ENCODE measurements around the gene EXOSC6.
"Not testable (repeated sequence)": the region's sequence is repeated elsewhere in the genome, so short reads cannot be mapped to it uniquely, and the experiment has no call there.

The EXOSC6 gene

DNA sequence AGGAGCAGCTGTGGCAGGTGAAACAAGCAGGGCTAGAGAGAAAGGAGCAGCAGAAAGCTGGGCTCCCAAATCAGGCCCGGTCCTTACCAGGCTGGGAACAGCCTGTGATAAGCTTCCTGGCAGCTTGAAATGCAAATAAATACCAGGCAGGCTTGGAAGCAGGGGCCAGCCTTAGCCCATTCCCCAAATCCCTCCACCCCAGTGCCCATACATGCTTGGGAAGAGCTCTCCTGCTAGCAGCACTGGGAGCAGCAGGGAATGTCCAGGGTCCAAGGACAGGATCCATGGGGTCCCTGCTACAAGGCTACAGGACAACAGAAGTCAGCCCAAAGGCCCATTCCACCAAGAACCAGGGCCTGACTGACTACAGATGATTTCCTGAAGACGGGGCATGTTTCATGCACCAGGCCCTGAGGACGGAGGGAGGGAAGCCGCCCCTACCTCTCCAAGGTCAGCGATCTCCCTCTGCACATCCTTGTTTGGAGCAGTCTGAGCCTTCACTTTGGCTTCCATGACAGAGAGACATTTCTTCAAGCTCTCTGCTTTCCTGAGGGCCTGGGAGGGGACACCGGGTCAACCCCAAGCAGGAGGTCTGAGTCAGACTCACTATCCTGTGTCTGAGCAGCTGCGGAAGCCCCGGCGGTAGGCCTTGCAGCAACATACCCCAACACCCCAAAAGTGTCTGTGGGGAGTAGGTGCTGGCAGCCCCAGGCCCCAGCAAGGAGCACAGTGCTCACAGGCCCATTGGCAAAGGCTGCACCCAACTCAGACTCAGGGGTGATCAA is 2.6 kb upstream of the EXOSC6 start:
- DNase-seq = no peak

DNA sequence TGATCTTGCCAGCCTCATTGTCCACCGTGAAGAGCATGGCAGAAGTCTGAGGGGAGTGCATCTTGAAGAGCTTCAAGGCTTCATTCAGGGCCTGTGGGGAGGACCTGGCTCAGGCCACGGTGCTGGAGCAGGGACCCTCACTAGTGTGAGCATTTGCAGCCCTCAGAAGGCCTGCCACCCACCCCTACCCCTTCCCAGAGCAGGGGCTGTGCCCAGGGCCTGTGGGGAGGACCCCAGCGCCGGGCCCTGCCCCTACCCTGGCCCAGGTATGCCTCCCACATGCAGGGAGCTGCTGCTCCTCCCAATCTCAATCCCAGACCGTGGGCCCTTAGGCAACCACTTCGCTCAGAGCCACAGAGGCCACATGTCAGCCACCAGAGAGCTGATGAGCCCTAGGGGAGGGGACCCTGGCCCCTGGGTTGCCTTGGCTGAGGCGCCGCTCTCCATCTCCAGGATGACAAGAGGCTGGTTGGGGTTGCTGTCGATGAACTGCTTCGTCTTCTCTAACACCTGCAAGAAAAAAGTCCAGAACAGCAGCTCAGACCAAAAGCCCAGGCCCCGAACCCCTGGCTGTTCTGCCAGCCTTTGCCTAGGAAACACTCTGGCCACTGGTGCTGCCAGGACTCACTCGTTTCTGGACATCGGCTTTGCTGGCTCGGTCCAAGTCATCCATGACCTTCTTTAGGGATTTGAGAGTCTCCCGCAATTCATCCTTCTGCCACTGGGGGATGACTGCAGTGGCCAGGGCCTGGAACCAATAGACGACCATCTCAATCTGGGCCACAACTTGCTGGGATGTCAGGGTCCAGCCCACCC is 1.8 kb upstream of the EXOSC6 start:
- DNase-seq = peak; percentile 9

DNA sequence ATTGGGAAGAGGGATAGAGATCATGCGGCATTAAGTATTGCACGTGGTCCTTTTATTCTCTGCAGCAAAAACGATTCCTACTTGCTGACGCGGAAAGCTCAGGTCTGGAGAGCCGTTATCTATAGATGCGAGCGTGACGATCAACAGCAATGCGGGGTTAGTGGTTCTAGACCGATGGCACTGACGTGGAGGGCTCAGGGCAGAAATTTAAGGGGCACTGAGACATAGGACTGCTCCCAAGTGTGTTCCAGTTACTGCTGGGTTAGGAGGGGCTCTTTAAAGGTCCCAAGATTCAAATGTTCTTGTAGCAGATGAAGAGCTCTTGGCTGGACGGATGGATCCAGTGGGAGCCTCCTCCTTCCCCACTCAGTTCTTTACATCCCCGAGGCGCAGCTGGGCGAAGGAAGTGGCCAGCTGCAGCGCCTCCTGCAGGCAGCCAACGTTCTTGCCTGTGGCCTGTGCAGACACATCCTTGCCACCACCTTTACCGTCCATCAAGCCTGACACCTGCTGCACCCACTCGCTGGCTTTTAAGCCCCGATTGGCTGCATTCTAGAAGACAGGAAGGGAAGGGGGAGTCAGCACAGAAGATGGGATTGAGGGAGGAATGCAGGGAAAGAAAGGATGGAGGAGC is 732 bp upstream of the EXOSC6 start:
- no peak for DNase-seq

DNA sequence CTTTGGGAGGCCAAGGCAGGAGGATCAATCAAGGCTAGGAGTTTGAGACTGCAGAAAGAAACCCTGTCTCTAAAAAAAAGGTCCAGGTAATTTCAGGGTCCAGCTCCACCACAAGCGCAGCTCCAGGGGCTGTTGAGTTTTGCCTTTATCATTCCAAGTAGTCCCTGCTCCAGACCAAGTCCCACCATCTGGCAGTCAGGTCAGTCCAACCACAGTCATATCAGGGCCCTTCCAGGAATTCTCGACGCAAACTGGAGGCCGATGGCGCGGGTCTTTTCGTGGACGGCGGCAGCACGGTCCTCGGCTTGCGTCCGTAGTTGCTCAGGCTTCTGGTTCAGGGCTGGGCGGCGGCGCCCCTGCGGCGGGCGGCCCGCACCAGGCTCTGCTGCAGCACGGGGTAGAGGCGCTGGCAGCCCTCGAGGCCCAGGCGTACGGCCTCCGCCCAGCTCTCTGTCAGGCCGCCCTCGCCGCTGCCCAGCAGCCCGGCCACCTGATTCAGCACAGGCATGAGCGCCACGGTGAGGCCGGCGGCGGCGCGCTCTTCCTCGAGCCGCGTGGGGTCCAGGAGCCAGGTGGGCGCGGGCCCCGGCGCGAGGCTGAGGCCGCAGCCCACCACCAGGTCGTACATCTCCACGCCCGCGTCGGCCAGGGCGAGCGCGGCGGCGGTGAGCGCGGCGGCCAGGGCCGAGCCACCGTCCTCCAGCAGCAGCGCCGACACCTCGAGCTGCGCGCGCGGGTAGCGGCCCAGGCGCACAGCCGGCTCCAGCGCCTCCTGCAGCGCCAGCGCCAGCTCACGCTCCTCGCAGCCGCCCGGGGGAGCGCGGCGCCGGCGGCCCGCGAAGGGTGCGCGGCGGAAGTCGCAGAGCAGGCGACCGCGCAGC is 752 bp downstream of the EXOSC6 start:
- DNase-seq = no peak

GRCh38 chr16:70249697-70250096 is 2.0 kb downstream of the EXOSC6 start:
- not testable (repeated sequence) for DNase-seq

DNA sequence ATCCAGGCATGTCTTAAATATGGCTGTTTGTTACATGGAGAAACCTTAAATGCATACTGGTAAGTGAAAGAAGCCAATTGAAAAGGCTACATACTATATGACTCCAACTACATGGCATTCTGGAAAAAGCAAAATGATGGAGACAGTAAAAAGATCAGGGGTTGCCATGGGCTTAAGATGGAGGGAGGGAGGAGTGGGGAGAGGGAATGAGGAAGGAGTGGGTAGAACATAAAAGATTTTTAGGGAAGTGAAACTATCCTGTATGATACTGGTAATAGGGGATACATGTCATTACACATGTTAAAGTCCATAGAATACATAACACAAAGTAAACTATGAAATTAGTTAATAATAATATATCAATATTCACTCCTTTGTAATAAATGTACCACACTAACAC is 13.0 kb downstream of the EXOSC6 start:
- not testable (repeated sequence) for DNase-seq

GRCh38 chr16:70231831-70232230 is 19.9 kb downstream of the EXOSC6 start:
- not testable (repeated sequence) for DNase-seq

- not testable (repeated sequence) for DNase-seq
These were observed 25.7 kb downstream of the EXOSC6 start for GRCh38 chr16:70226024-70226423.

- DNase-seq = not testable (repeated sequence)
These were observed 26.3 kb downstream of the EXOSC6 start for GRCh38 chr16:70225430-70225829.

DNA sequence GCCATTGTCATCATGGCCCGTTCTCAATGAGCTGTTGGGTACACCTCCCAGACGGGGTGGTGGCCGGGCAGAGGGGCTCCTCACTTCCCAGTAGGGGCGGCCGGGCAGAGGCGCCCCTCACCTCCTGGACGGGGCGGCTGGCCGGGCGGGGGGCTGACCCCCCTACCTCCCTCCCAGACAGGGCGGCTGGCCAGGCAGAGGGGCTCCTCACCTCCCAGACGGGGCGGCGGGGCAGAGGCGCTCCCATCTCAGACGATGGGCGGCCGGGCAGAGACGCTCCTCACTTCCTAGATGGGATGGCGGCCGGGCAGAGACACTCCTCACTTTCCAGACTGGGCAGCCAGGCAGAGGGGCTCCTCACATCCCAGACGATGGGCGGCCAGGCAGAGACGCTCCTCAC is 27.1 kb downstream of the EXOSC6 start:
- DNase-seq = not testable (repeated sequence)

DNA sequence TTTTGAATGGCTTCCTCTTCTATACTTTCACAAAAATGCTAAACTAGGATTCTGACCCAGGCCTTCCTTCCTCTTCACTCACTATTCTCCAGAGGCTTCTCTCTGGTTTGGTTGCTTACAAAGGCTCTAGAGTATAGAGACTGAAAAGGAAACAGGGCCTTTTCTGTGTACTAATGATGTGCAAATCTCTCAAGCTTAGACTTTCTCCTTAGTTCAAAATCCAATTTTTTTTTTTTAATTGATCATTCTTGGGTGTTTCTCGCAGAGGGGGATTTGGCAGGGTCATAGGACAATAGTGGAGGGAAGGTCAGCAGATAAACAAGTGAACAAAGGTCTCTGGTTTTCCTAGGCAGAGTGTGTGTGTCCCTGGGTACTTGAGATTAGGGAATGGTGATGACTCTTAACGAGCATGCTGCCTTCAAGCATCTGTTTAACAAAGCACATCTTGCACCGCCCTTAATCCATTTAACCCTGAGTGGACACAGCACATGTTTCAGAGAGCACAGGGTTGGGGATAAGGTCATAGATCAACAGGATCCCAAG is 27.7 kb downstream of the EXOSC6 start:
- DNase-seq = not testable (repeated sequence)

GRCh38 chr16:70223216-70223615 is 28.5 kb downstream of the EXOSC6 start:
- DNase-seq = not testable (repeated sequence)

GRCh38 chr16:70222574-70222973 is 29.2 kb downstream of the EXOSC6 start:
- not testable (repeated sequence) for DNase-seq

DNA sequence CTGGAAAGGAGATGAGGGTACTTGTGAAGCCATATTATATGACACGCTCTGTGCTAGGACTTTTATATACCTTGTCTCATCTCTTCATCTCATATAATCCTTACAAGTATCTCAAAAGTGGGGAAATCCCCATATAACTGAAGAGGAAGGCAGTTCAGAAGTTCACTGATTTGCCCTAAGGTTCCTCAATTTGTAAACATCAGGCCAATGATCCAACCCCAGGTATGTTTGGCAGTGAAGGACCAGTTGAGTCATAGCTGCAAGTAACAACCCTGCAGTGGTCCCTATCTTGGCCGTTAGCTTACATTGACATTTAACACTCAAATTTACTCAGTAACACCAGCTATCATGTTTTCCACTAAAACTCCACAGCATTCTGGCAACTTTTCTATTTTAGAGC is 33.2 kb downstream of the EXOSC6 start:
- DNase-seq = not testable (repeated sequence)

GRCh38 chr16:70206382-70206781 is 45.4 kb downstream of the EXOSC6 start:
- DNase-seq = not testable (repeated sequence)

- not testable (repeated sequence) for DNase-seq
These were observed 46.9 kb downstream of the EXOSC6 start for GRCh38 chr16:70204668-70205405.

DNA sequence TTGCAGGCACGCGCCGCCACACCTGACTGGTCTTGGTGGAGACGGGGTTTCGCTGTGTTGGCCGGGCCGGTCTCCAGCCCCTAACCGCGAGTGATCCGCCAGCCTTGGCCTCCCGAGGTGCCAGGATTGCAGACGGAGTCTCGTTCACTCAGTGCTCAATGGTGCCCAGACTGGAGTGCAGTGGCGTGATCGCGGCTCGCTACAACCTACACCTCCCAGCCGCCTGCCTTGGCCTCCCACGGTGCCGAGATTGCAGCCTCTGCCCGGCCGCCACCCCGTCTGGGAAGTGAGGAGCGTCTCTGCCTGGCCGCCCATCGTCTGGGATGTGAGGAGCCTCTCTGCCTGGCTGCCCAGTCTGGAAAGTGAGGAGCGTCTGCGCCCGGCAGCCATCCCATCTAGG is 47.7 kb downstream of the EXOSC6 start:
- DNase-seq = not testable (repeated sequence)

GRCh38 chr16:70203508-70203907 is 48.2 kb downstream of the EXOSC6 start:
- not testable (repeated sequence) for DNase-seq

DNA sequence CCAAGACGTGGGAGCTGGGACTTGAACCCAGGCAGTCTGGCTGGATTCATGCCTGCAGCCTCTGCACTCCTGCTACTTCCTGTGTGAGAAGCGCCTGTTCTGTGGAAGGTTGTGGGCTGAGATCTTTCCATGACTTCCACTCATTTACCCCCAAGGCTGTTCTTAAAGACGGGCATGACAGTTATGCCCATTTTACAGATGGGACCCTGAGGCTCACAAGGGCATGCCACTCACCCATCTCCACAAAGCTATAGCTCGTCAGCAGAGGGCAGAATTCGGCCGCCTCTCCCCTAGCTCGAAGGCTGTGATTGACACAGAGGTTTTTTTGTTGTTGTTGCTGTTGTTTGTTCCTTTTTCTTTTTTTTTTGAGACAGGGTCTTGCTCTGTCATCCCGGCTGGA is 51.7 kb downstream of the EXOSC6 start:
- not testable (repeated sequence) for DNase-seq

DNA sequence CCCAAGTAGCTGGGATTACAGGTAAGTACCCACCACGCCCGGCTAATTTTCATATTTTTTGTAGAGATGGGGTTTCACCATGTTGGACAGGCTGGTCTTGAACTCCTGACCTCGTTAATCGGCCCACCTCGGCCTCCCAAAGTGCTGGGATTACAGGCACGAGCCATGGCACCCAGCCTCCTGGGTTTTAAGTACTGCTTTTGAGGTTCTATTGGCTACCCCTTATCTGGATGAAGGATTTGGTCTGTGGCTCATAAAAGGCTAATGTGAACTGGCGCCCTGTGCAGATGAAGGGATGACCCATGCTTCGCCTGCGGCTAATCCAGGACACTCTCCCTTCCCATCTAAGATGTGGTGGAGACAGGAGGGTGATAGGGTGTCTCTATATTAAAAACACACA is 52.6 kb downstream of the EXOSC6 start:
- not testable (repeated sequence) for DNase-seq

GRCh38 chr16:70198666-70199065 is 53.1 kb downstream of the EXOSC6 start:
- not testable (repeated sequence) for DNase-seq
